Upper lobe of left lung (tissue), 4 donors: Measurements from ENCODE around the gene RGS19.

Source experiments
- POLR2A ChIP-seq, 4 donors: fragments of 450-650 bp; IDR thresholded peaks; one replicate each; pipeline ENCODE4 v1.5.1; 2016 to 2017; ENCODE audit warnings: antibody characterized with exemption in 4 of 4, mild to moderate bottlenecking in 2 of 4
- POLR2AphosphoS5 ChIP-seq, 2 donors: sonication (generic); formaldehyde crosslinking; IDR thresholded peaks; one replicate each; pipeline ENCODE4 v1.5.1; 2017; ENCODE audit warnings: antibody characterized with exemption in 2 of 2
- TF ChIP-seq, protein P1 (sequence below), 6 experiments: fragments of 450-650 bp in 4 of 6; fragments of 200-600 bp in 2 of 6; sonication (generic) in 2 of 6; IDR thresholded peaks; one replicate each; pipeline ENCODE4 v1.5.1; 2016 to 2019; ENCODE audit warnings: antibody characterized with exemption in 6 of 6

- TF ChIP-seq, protein P1, sequence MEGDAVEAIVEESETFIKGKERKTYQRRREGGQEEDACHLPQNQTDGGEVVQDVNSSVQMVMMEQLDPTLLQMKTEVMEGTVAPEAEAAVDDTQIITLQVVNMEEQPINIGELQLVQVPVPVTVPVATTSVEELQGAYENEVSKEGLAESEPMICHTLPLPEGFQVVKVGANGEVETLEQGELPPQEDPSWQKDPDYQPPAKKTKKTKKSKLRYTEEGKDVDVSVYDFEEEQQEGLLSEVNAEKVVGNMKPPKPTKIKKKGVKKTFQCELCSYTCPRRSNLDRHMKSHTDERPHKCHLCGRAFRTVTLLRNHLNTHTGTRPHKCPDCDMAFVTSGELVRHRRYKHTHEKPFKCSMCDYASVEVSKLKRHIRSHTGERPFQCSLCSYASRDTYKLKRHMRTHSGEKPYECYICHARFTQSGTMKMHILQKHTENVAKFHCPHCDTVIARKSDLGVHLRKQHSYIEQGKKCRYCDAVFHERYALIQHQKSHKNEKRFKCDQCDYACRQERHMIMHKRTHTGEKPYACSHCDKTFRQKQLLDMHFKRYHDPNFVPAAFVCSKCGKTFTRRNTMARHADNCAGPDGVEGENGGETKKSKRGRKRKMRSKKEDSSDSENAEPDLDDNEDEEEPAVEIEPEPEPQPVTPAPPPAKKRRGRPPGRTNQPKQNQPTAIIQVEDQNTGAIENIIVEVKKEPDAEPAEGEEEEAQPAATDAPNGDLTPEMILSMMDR (IDR thresholded peaks at IDR 0.05), result no peak
- TF ChIP-seq POLR2A (IDR thresholded peaks at IDR 0.05) (no peak), POLR2AphosphoS5 (IDR thresholded peaks at IDR 0.05) (no peak)
These were observed 36.0 kb upstream of the RGS19 start for GRCh38 chr20:64115171-64115911.
